Large intestine (tissue), 3 donors: ENCODE data around the gene KCNK2. TPM values are rescaled to one million over a fixed set of nuclear protein-coding genes. Genes with fewer than 3 reads are reported as not detected.

Source experiments
- DNase-seq, 2 donors: peaks; one replicate each; pipeline versions ENCODE4 v3.0.0 to v3.0.0-alpha.2; 2013
- H3K27ac ChIP-seq: one replicate; pipeline ENCODE4 v1.5.1; 2013; ENCODE audit warnings: low read length
- H3K27me3 ChIP-seq: 2 replicates; pipeline ENCODE4 v1.6.1; 2013; ENCODE audit warnings: low read length; ENCODE audit not compliant: control insufficient read depth, insufficient read depth
- H3K36me3 ChIP-seq: 2 replicates; pipeline ENCODE4 v1.6.1; 2013; ENCODE audit warnings: low read length; ENCODE audit not compliant: control insufficient read depth, insufficient read depth
- H3K4me1 ChIP-seq: one replicate; pipeline ENCODE4 v1.6.1; 2013; ENCODE audit warnings: low read length; ENCODE audit not compliant: control insufficient read depth, insufficient read depth
- H3K4me3 ChIP-seq: one replicate; pipeline ENCODE4 v1.5.1; 2013; ENCODE audit warnings: low read length
- H3K9me3 ChIP-seq: one replicate; pipeline ENCODE4 v1.6.1; 2013; ENCODE audit warnings: mild to moderate bottlenecking, low read depth, low read length, moderate library complexity; ENCODE audit not compliant: control insufficient read depth
- WGBS: methylation state at CpG from one replicate; pipeline ENCODE4 v1.1.5; 2013; ENCODE audit warnings: low lambda C conversion rate; ENCODE audit not compliant: insufficient coverage; 5-methylcytosine and 5-hydroxymethylcytosine counted together
- polyA plus RNA-seq: library from polyadenylated mRNA; unstranded; fragments of 120-200 nt; gene quantifications from one replicate; pipeline ENCODE4 v1.2.1, GENCODE V29; 2013

Gene KCNK2
- polyA plus RNA-seq, 1 donor, result 6.6 TPM

DNA sequence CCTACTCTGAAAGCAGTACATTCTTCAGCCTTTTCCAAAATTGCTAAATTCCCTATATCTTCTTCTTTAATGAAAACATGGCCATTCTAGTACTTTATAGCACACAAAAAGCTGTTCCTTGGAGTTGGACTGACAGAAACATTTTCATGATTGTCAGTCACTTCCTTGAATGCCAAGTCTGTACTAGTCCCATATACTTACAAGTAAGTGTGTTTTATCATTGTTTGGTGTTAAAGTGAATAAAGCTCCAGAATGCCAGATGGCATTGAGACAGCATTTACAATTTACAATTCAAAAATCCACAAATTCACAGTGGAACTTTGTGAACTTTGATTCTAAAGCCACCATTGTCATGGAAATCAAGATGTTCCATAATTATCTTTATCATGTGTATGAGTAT lies 36.5 kb downstream of the KCNK2 start:
- Histone ChIP-seq H3K9me3 (no peaks in the 10 kb centered on the region), H3K4me1 (no peaks in the 10 kb centered on the region), H3K4me3 (no peak overlapping the region), H3K27me3 (no peaks in the 10 kb centered on the region), H3K36me3 (no peaks in the 10 kb centered on the region), H3K27ac (no peak overlapping the region)
- DNase-seq, result no peak

DNA sequence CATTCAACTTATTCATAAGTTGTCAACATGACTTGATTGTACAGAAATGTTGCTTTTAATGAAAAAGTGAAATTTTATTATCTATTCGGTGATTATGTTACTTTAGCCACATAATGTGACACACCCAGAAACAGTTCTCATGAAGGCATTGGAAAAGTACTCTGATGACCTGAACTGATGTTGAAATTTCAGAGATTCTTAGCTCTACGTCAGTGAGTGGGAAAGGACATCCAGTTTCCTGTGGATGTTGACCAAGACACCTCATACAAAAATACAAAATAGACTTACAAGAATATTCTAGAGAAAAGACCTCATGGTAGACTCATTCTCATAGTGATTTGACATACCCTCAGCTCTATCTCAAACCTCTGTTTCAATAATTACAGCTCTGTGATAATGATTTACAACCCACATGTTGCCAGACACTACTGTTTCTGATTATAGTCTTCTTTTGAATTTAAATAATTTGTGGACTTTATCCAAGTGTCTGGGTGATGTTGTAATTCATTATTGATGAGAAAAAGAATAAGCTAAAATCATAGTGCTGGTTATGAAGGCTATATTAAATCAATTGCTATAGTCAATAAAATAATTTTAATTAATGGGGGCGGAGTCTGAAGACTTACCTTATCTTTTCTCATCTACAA lies 37.3 kb downstream of the KCNK2 start:
- H3K27ac ChIP-seq, result no peak overlapping the region
- WGBS, result 80% methylated on average over 1 of the region's 3 CpGs
- no peaks in the 10 kb centered on the region for H3K9me3 ChIP-seq
- no peak overlapping the region for H3K4me3 ChIP-seq
- H3K36me3 ChIP-seq, result no peaks in the 10 kb centered on the region
- H3K4me1 ChIP-seq, result no peaks in the 10 kb centered on the region
- no peaks in the 10 kb centered on the region for H3K27me3 ChIP-seq
- DNase-seq, result no peak

DNA sequence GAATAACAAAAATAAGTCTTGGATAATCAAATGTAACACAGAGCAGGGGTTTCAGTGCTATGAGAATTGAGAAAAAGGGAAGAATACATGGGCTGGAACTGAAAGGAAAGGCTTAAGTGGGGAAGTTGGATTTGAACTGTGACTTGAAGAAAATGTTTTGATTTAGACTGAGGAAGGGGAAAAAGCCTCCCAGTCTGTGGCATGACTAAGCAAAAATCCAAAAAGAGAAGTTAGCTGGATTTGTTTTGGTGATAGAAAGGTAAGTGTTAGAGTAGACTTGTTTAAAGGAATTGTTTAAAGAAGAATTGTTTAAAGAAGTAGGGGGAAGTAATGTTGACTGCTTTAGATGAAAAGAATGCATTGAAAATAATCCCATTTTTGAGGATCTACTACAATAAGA lies 46.0 kb downstream of the KCNK2 start:
- DNase-seq, result no peak
- Histone ChIP-seq H3K4me3 (no peak overlapping the region), H3K9me3 (no peaks in the 10 kb centered on the region), H3K27me3 (no peaks in the 10 kb centered on the region), H3K36me3 (no peaks in the 10 kb centered on the region), H3K27ac (no peak overlapping the region), H3K4me1 (no peaks in the 10 kb centered on the region)

DNA sequence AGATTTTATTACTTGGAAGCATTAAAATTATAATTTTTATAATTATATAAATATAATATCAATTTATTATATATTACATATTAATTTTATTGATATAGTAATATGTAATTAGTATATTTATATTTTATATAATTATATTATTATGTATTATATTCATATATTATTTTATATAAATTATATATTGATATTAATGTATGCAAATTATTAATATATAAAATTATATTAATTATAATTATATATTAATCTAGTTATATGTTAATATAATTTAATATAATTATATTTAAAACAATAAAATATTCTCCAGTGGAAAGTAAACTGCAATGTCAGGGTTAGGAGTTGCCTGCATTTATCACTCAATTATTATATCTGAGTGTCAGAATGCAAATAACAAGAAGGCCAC lies 48.8 kb downstream of the KCNK2 start:
- DNase-seq, result no peak
- H3K4me1 ChIP-seq, result no peaks in the 10 kb centered on the region
- no peaks in the 10 kb centered on the region for H3K9me3 ChIP-seq
- no peaks in the 10 kb centered on the region for H3K36me3 ChIP-seq
- no peak overlapping the region for H3K4me3 ChIP-seq
- no peaks in the 10 kb centered on the region for H3K27me3 ChIP-seq
- H3K27ac ChIP-seq, result no peak overlapping the region

DNA sequence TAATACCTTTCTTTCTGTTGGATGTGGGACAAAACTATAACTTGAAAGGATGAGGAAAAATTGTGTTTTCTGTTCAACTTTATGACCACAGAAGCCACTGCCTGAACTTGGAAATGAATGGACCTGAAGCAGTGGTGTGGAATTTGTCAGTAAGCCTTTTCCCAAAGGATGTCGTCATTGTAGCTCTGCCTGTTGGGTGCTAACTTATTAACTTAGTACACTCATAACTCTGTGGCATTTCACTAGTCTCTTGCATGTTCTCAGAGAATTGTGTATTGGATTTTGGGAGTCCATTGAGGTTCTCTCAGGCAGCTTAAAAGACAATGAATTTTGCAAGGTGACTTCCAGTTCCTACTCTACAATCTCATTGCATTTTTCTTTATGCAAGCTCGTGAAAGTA lies 49.6 kb downstream of the KCNK2 start:
- H3K4me3 ChIP-seq, result no peak overlapping the region
- no peaks in the 10 kb centered on the region for H3K27me3 ChIP-seq
- no peak for DNase-seq
- no peaks in the 10 kb centered on the region for H3K9me3 ChIP-seq
- H3K27ac ChIP-seq, result no peak overlapping the region
- no peaks in the 10 kb centered on the region for H3K4me1 ChIP-seq
- 100% methylated on average over 1 of the region's 2 CpGs for WGBS
- H3K36me3 ChIP-seq, result no peaks in the 10 kb centered on the region

DNA sequence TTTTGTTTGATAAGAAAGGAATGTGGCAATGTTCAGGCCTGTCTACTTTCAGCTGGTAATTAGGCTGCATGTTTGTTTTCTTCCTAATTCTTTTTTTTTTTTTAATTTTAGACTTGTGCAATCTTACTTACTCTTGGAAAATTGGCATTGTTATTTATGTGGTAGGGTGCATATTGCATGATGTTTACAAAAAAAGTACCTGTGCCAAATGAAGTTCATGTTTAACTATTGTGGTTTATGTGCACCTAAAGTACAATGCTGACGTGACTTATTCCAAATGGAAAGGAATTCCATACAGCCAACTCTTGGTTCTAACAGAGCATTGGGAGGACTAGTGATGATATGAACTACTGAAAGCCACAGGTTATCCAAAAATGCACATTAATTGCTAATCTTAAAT lies 51.0 kb downstream of the KCNK2 start:
- Histone ChIP-seq H3K4me1 (no peaks in the 10 kb centered on the region), H3K9me3 (no peaks in the 10 kb centered on the region), H3K36me3 (no peaks in the 10 kb centered on the region), H3K4me3 (no peak overlapping the region), H3K27ac (no peak overlapping the region), H3K27me3 (no peaks in the 10 kb centered on the region)
- no peak for DNase-seq
- no CpG with 5 or more reads among the region's 1 CpG for WGBS

DNA sequence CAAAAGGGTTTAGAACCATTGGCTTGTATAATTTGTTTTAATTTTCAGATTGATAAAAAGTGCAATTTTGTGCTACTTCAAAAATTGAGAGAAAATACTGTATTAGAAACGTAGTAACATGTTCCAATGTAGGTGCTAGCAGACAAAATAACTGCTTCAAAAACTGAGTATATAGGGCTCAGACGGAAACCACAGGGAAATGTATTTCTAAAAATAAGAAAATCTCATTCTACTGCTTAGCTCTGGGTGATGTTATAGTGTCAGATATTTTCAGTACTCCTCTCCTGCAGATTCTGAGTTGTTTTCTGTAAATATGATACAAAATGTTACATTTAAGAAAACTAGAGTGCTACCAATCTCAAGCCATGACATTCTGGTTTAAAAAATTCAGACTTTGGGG lies 55.4 kb downstream of the KCNK2 start:
- H3K4me3 ChIP-seq, result no peak overlapping the region
- no peaks in the 10 kb centered on the region for H3K27me3 ChIP-seq
- H3K27ac ChIP-seq, result no peak overlapping the region
- H3K4me1 ChIP-seq, result no peaks in the 10 kb centered on the region
- 43% methylated on average over 1 of the region's 2 CpGs for WGBS
- DNase-seq, result no peak
- H3K9me3 ChIP-seq, result no peaks in the 10 kb centered on the region
- H3K36me3 ChIP-seq, result no peaks in the 10 kb centered on the region

DNA sequence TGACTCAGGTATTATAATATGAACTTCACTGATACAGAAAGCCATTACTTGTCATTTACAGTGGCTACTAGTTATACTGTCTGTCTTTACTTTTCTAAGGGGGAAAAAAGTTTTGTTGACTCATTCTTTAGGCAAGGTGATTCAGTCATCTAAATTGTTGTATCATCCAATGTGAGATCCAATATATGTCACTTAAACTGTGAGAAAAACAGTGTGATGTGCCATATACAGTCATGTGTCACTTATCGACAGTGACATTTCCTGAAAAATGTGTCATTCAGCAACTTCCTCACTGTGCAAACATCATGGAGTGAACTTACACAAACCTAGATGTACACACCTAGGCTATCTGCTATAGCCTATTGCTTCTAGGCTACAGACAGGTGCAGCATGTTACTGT lies 57.6 kb downstream of the KCNK2 start:
- no peak for DNase-seq
- H3K9me3 ChIP-seq, result no peaks in the 10 kb centered on the region
- no peak overlapping the region for H3K27ac ChIP-seq
- H3K36me3 ChIP-seq, result no peaks in the 10 kb centered on the region
- WGBS, result no CpG with 5 or more reads among the region's 1 CpG
- no peaks in the 10 kb centered on the region for H3K4me1 ChIP-seq
- H3K4me3 ChIP-seq, result no peak overlapping the region
- H3K27me3 ChIP-seq, result no peaks in the 10 kb centered on the region

DNA sequence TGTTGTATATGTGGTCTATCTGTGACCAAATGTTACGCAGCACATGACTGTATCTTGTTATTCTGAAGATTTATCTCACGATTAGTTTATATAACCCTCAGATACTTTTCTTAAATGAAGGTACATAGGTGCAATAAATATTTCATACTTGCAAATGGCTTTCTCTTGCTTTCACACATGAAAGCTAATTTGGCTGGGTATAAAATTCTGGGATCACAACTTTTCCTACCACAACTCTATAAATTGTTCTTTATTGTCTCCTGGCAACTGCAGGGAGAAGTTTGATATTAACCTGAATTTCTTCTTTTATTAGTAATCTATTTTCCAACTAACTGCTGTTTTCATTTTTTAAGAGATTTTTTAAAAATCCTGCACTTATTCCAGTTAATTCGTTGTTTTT lies 58.9 kb downstream of the KCNK2 start:
- Histone ChIP-seq H3K36me3 (no peaks in the 10 kb centered on the region), H3K27me3 (no peaks in the 10 kb centered on the region), H3K9me3 (no peaks in the 10 kb centered on the region), H3K4me1 (no peaks in the 10 kb centered on the region), H3K4me3 (no peak overlapping the region), H3K27ac (no peak overlapping the region)
- DNase-seq, result no peak
- no CpG with 5 or more reads among the region's 3 CpGs for WGBS

DNA sequence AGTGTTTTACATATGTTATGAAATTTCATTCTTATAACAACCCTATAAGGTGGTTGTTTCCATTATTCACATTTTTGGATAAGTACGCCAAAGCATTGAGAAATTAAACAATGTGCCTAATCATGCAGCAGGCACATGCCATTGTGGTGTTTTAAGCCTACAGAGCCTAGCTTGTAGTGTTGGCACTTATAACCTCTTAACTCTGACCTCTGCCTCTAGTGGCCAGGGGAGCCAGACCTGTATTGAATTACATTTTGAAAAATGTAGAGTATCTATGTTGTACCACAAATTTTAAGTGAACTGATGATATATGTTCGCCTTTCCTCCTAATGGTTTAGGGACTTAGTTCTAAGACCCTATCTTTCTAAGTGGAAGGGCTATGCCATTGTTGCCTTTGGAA lies 61.0 kb downstream of the KCNK2 start:
- Histone ChIP-seq H3K9me3 (no peaks in the 10 kb centered on the region), H3K4me1 (no peaks in the 10 kb centered on the region), H3K27me3 (no peaks in the 10 kb centered on the region), H3K36me3 (no peaks in the 10 kb centered on the region), H3K4me3 (no peak overlapping the region), H3K27ac (no peak overlapping the region)
- no peak for DNase-seq
- whole genome bisulfite sequencing, result no CpG with 5 or more reads among the region's 2 CpGs

DNA sequence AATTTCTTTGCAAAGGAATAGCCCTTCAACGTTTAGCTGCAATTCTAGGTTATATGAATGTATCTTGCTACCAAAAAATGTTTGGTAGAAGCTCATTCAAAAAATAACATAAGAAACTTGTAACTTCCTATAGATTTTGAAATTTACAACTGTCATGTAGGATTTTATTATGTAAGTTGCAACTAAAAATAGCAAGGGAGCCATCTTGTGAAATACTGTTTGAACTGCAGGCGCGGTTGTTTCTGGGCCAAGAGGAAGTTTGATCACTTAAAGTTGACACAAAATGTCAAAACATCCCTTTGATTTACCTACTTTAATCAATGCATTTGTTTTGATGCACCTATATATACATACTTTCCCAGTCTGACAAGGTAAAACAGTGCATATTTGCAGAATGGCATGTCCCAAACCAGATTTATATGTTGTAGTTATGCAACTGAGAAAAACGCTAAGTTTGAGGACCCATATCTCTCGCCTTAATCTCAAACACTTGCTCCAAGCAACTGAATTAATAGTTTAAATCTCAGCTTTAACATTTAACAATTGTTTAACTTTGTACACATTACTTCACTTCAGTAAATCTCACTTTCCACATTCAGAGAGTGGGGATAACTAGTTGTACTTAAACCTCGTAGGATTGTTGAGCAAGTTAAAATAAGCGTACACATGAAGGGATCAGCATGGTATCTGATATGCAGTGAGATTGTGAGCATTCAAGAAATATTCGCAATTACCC lies 63.9 kb downstream of the KCNK2 start:
- DNase-seq, result peak in 1 of 2 donors; percentile 4
- no peak overlapping the region for H3K27ac ChIP-seq
- no peaks in the 10 kb centered on the region for H3K27me3 ChIP-seq
- 83% methylated on average over 2 of the region's 8 CpGs for WGBS
- H3K4me3 ChIP-seq, result no peak overlapping the region
- no peaks in the 10 kb centered on the region for H3K36me3 ChIP-seq
- no peaks in the 10 kb centered on the region for H3K9me3 ChIP-seq
- no peaks in the 10 kb centered on the region for H3K4me1 ChIP-seq
